ENCODE measurements around the gene FAM117A. TPM values are rescaled to one million over a fixed set of nuclear protein-coding genes. Genes with fewer than 3 reads are reported as not detected.
A peak's percentile ranks its signal among the peaks of the same experiment; 100 is the strongest.

Gene FAM117A
- 1 to 10 TPM; 3.0 to 9.5 TPM for total RNA-seq
- 1 to 10 TPM; 5.8 to 6.8 TPM for polyA plus RNA-seq (ENCODE audit: insufficient read length in 2 of 2)
- long read RNA-seq, donor 1, partial matches to known transcripts, result 5 of 8 reads
- long read RNA-seq, donor 1, other reads (novel, unspliced or antisense), result 0 of 8 reads
- long read RNA-seq, donor 2, partial matches to known transcripts, result 0 of 2 reads
- long read RNA-seq, donor 2, other reads (novel, unspliced or antisense), result 0 of 2 reads
- long read RNA-seq, donor 3, partial matches to known transcripts, result 0 of 1 reads
- long read RNA-seq, donor 3, other reads (novel, unspliced or antisense), result 0 of 1 reads
- long read RNA-seq, donor 4, transcript FAM117A-201 (8 exons, 2,365 nt), result major isoform, 11 of 11 reads
- long read RNA-seq, donor 4, partial matches to known transcripts, result 0 of 11 reads
- long read RNA-seq, donor 4, other reads (novel, unspliced or antisense), result 0 of 11 reads

GRCh38 chr17:49763735-49764558, at the start of gene FAM117A:
Gene FAM117A, minus strand, starts transcription at chr17:49764131. Its CDS starts 44 bp downstream, at chr17:49764087.
- Histone ChIP-seq H3K27me3 (ENCODE audit: control insufficient read depth, insufficient read depth, low read length) (peaks cover 9% of the 10 kb centered on the region), H3K4me3 (ENCODE audit: low read depth, low read length) (peak within 1 kb of the TSS; percentile 71), H3K27ac (ENCODE audit: low read depth, low read length) (no peak within 1 kb of the TSS), H3K4me1 (ENCODE audit: control insufficient read depth, insufficient read depth, low read length) (peaks cover 9% of the 10 kb centered on the region), H3K36me3 (ENCODE audit: control insufficient read depth, insufficient read depth, low read length) (no peaks in the 10 kb centered on the region), H3K9me3 (ENCODE audit: control insufficient read depth, insufficient read depth, low read length) (no peaks in the 10 kb centered on the region)
- peak; percentile 83 to 100 (median 96) for DNase-seq (ENCODE audit: low read depth in 4 of 6, low spot score in 6 of 6)
- under 1% methylated on average over 41 of the region's 53 CpGs for WGBS (ENCODE audit: insufficient coverage)

GRCh38 chr17:49809056-49809455, 45.1 kb upstream of the FAM117A start:
- Histone ChIP-seq H3K27me3 (ENCODE audit: control insufficient read depth, insufficient read depth, low read length) (no peaks in the 10 kb centered on the region), H3K9me3 (ENCODE audit: control insufficient read depth, insufficient read depth, low read length) (no peaks in the 10 kb centered on the region), H3K27ac (ENCODE audit: low read depth, low read length) (no peak overlapping the region), H3K4me1 (ENCODE audit: control insufficient read depth, insufficient read depth, low read length) (no peaks in the 10 kb centered on the region), H3K4me3 (ENCODE audit: low read depth, low read length) (no peak overlapping the region), H3K36me3 (ENCODE audit: control insufficient read depth, insufficient read depth, low read length) (peaks cover 18% of the 10 kb centered on the region)
- WGBS (ENCODE audit: insufficient coverage), result 92% methylated on average over 3 of the region's 4 CpGs
- no peak for DNase-seq (ENCODE audit: low read depth in 4 of 6, low spot score in 6 of 6)

GRCh38 chr17:49798738-49799137, 34.8 kb upstream of the FAM117A start:
- no peak overlapping the region for H3K27ac ChIP-seq (ENCODE audit: low read depth, low read length)
- WGBS (ENCODE audit: insufficient coverage), result 100% methylated on average over 2 of the region's 2 CpGs

GRCh38 chr17:49798182-49798581, 34.3 kb upstream of the FAM117A start:
- no peak overlapping the region for H3K27ac ChIP-seq (ENCODE audit: low read depth, low read length)
- H3K4me1 ChIP-seq (ENCODE audit: control insufficient read depth, insufficient read depth, low read length), result no peaks in the 10 kb centered on the region
- WGBS (ENCODE audit: insufficient coverage), result 97% methylated on average over 8 of the region's 8 CpGs
- H3K4me3 ChIP-seq (ENCODE audit: low read depth, low read length), result no peak overlapping the region
- no peaks in the 10 kb centered on the region for H3K27me3 ChIP-seq (ENCODE audit: control insufficient read depth, insufficient read depth, low read length)
- no peaks in the 10 kb centered on the region for H3K9me3 ChIP-seq (ENCODE audit: control insufficient read depth, insufficient read depth, low read length)
- no peak for DNase-seq (ENCODE audit: low read depth in 4 of 6, low spot score in 6 of 6)
- peaks cover 47% of the 10 kb centered on the region for H3K36me3 ChIP-seq (ENCODE audit: control insufficient read depth, insufficient read depth, low read length)

More at GRCh38 chr17:49798738-49799137, 34.8 kb upstream of the FAM117A start:
- no peaks in the 10 kb centered on the region for H3K4me1 ChIP-seq (ENCODE audit: control insufficient read depth, insufficient read depth, low read length)
- H3K9me3 ChIP-seq (ENCODE audit: control insufficient read depth, insufficient read depth, low read length), result no peaks in the 10 kb centered on the region
- peaks cover 47% of the 10 kb centered on the region for H3K36me3 ChIP-seq (ENCODE audit: control insufficient read depth, insufficient read depth, low read length)
- H3K27me3 ChIP-seq (ENCODE audit: control insufficient read depth, insufficient read depth, low read length), result no peaks in the 10 kb centered on the region
- DNase-seq (ENCODE audit: low read depth in 4 of 6, low spot score in 6 of 6), result no peak
- no peak overlapping the region for H3K4me3 ChIP-seq (ENCODE audit: low read depth, low read length)

- 91% methylated on average over 5 of the region's 5 CpGs for WGBS (ENCODE audit: insufficient coverage)
- H3K36me3 ChIP-seq (ENCODE audit: control insufficient read depth, insufficient read depth, low read length), result peaks cover 50% of the 10 kb centered on the region
Measured at GRCh38 chr17:49795372-49795771, 31.4 kb upstream of the FAM117A start.

GRCh38 chr17:49793309-49793708, 29.4 kb upstream of the FAM117A start:
- Histone ChIP-seq H3K36me3 (ENCODE audit: control insufficient read depth, insufficient read depth, low read length) (peaks cover 39% of the 10 kb centered on the region), H3K9me3 (ENCODE audit: control insufficient read depth, insufficient read depth, low read length) (no peaks in the 10 kb centered on the region), H3K27me3 (ENCODE audit: control insufficient read depth, insufficient read depth, low read length) (no peaks in the 10 kb centered on the region), H3K27ac (ENCODE audit: low read depth, low read length) (no peak overlapping the region), H3K4me3 (ENCODE audit: low read depth, low read length) (no peak overlapping the region), H3K4me1 (ENCODE audit: control insufficient read depth, insufficient read depth, low read length) (peaks cover 10% of the 10 kb centered on the region)
- 96% methylated on average over 3 of the region's 3 CpGs for WGBS (ENCODE audit: insufficient coverage)
- no peak for DNase-seq (ENCODE audit: low read depth in 4 of 6, low spot score in 6 of 6)

More at GRCh38 chr17:49795372-49795771, 31.4 kb upstream of the FAM117A start:
- H3K9me3 ChIP-seq (ENCODE audit: control insufficient read depth, insufficient read depth, low read length), result no peaks in the 10 kb centered on the region
- H3K27ac ChIP-seq (ENCODE audit: low read depth, low read length), result no peak overlapping the region
- no peak for DNase-seq (ENCODE audit: low read depth in 4 of 6, low spot score in 6 of 6)
- no peaks in the 10 kb centered on the region for H3K27me3 ChIP-seq (ENCODE audit: control insufficient read depth, insufficient read depth, low read length)
- H3K4me3 ChIP-seq (ENCODE audit: low read depth, low read length), result no peak overlapping the region
- peaks cover under 1% of the 10 kb centered on the region for H3K4me1 ChIP-seq (ENCODE audit: control insufficient read depth, insufficient read depth, low read length)

- H3K27ac ChIP-seq (ENCODE audit: low read depth, low read length), result no peak overlapping the region
- 0% methylated on average over 15 of the region's 17 CpGs for WGBS (ENCODE audit: insufficient coverage)
- no peaks in the 10 kb centered on the region for H3K9me3 ChIP-seq (ENCODE audit: control insufficient read depth, insufficient read depth, low read length)
- H3K36me3 ChIP-seq (ENCODE audit: control insufficient read depth, insufficient read depth, low read length), result peaks cover 21% of the 10 kb centered on the region
- no peak for DNase-seq (ENCODE audit: low read depth in 4 of 6, low spot score in 6 of 6)
- peak overlapping the region; percentile 51 for H3K4me3 ChIP-seq (ENCODE audit: low read depth, low read length)
- no peaks in the 10 kb centered on the region for H3K27me3 ChIP-seq (ENCODE audit: control insufficient read depth, insufficient read depth, low read length)
- H3K4me1 ChIP-seq (ENCODE audit: control insufficient read depth, insufficient read depth, low read length), result peaks cover 15% of the 10 kb centered on the region
Measured at GRCh38 chr17:49789243-49789578, 25.3 kb upstream of the FAM117A start.

- Histone ChIP-seq H3K4me3 (ENCODE audit: low read depth, low read length) (peak within 1 kb of the TSS; percentile 98), H3K9me3 (ENCODE audit: control insufficient read depth, insufficient read depth, low read length) (no peaks in the 10 kb centered on the region), H3K27me3 (ENCODE audit: control insufficient read depth, insufficient read depth, low read length) (no peaks in the 10 kb centered on the region), H3K27ac (ENCODE audit: low read depth, low read length) (peak within 1 kb of the TSS; percentile 100), H3K4me1 (ENCODE audit: control insufficient read depth, insufficient read depth, low read length) (peaks cover 15% of the 10 kb centered on the region), H3K36me3 (ENCODE audit: control insufficient read depth, insufficient read depth, low read length) (peaks cover 21% of the 10 kb centered on the region)
- peak; percentile 97 to 100 (median 99) for DNase-seq (ENCODE audit: low read depth in 4 of 6, low spot score in 6 of 6)
- under 1% methylated on average over 59 of the region's 59 CpGs for WGBS (ENCODE audit: insufficient coverage)
Measured at GRCh38 chr17:49788478-49789242, 24.7 kb upstream of the FAM117A start, which contains the start of gene KAT7. Gene KAT7, plus strand, starts transcription at chr17:49788681. Its CDS starts 154 bp downstream, at chr17:49788835.

GRCh38 chr17:49787884-49788477, 24.1 kb upstream of the FAM117A start:
- Histone ChIP-seq H3K9me3 (ENCODE audit: control insufficient read depth, insufficient read depth, low read length) (no peaks in the 10 kb centered on the region), H3K4me3 (ENCODE audit: low read depth, low read length) (peak overlapping the region; percentile 98), H3K27me3 (ENCODE audit: control insufficient read depth, insufficient read depth, low read length) (no peaks in the 10 kb centered on the region), H3K36me3 (ENCODE audit: control insufficient read depth, insufficient read depth, low read length) (peaks cover 21% of the 10 kb centered on the region), H3K4me1 (ENCODE audit: control insufficient read depth, insufficient read depth, low read length) (peaks cover 15% of the 10 kb centered on the region), H3K27ac (ENCODE audit: low read depth, low read length) (peak overlapping the region; percentile 100)
- no peak for DNase-seq (ENCODE audit: low read depth in 4 of 6, low spot score in 6 of 6)
- under 1% methylated on average over 12 of the region's 17 CpGs for WGBS (ENCODE audit: insufficient coverage)
